CD14-positive monocyte (primary cell): Measurements from ENCODE around the gene ADI1. TPM values are rescaled to one million over a fixed set of nuclear protein-coding genes. Genes with fewer than 3 reads are reported as not detected.

Experiments used
- DNase-seq, 3 donors: peaks; one replicate each; pipeline ENCODE4 v3.0.0-alpha.2; 2011 to 2022
- H2AFZ ChIP-seq: 2 replicates; pipeline ENCODE4 v1.6.0; 2012; ENCODE audit warnings: mild to moderate bottlenecking, low read depth, low read length, inconsistent platforms; ENCODE audit not compliant: insufficient read depth, poor library complexity, severe bottlenecking
- H3K27ac ChIP-seq, 2 donors: 1 replicate in 1 of 2; 2 replicates in 1 of 2; pipeline ENCODE4 v1.5.1; 2012 to 2013; ENCODE audit warnings: low read length in 2 of 2, control low read depth in 1 of 2, inconsistent platforms in 1 of 2, low read depth in 1 of 2, mild to moderate bottlenecking in 1 of 2
- H3K27me3 ChIP-seq, 2 donors: one replicate each; pipeline versions ENCODE4 v1.6.0 to v1.6.1; 2011 to 2013; ENCODE audit warnings: low read length in 2 of 2; ENCODE audit not compliant: control insufficient read depth in 2 of 2, insufficient read depth in 2 of 2
- H3K36me3 ChIP-seq, 2 donors: replicated peaks in 1 of 2; 1 replicate in 1 of 2; 2 replicates in 1 of 2; pipeline versions ENCODE4 v1.5.1 to v1.6.1; 2012 to 2013; ENCODE audit warnings: low read length in 2 of 2, control low read depth in 1 of 2, inconsistent platforms in 1 of 2, mild to moderate bottlenecking in 1 of 2; ENCODE audit not compliant: insufficient read depth in 2 of 2, control insufficient read depth in 1 of 2
- H3K4me1 ChIP-seq, 2 donors: 1 replicate in 1 of 2; 2 replicates in 1 of 2; pipeline versions ENCODE4 v1.5.1 to v1.6.1; 2012 to 2013; ENCODE audit warnings: low read length in 2 of 2, control low read depth in 1 of 2, inconsistent platforms in 1 of 2, mild to moderate bottlenecking in 1 of 2, moderate library complexity in 1 of 2; ENCODE audit not compliant: insufficient read depth in 2 of 2, control insufficient read depth in 1 of 2
- H3K4me2 ChIP-seq: replicated peaks from 2 replicates; pipeline ENCODE3; 2012; ENCODE audit warnings: low read length, moderate library complexity, mild to moderate bottlenecking; ENCODE audit not compliant: poor library complexity, severe bottlenecking; ENCODE audit errors: extremely low read depth
- H3K4me3 ChIP-seq, 3 experiments: fragments of 200-600 bp in 1 of 3; sonication (generic) in 1 of 3; replicated peaks in 1 of 3; 1 replicate in 2 of 3; 2 replicates in 1 of 3; pipeline ENCODE4 v1.5.1; 2011 to 2013; ENCODE audit warnings: low read length in 3 of 3, mild to moderate bottlenecking in 3 of 3, control low read depth in 2 of 3, low read depth in 2 of 3, inconsistent platforms in 1 of 3, moderate library complexity in 1 of 3
- H3K79me2 ChIP-seq: 2 replicates; pipeline ENCODE4 v1.6.0; 2012; ENCODE audit warnings: mild to moderate bottlenecking, control low read depth, inconsistent platforms, low read length, moderate library complexity; ENCODE audit not compliant: insufficient read depth
- H3K9ac ChIP-seq: 2 replicates; pipeline ENCODE4 v1.6.0; 2017; ENCODE audit warnings: low read length, mild to moderate bottlenecking; ENCODE audit not compliant: insufficient read depth, poor library complexity, severe bottlenecking
- H3K9me3 ChIP-seq, 2 donors: replicated peaks in 1 of 2; 1 replicate in 1 of 2; 2 replicates in 1 of 2; pipeline versions ENCODE4 v1.5.1 to v1.6.1; 2012 to 2013; ENCODE audit warnings: low read length in 2 of 2, control low read depth in 1 of 2; ENCODE audit not compliant: control insufficient read depth in 1 of 2, insufficient read depth in 1 of 2
- H4K20me1 ChIP-seq: 2 replicates; pipeline ENCODE4 v1.6.0; 2012; ENCODE audit warnings: mild to moderate bottlenecking, low read length, control low read depth, moderate library complexity; ENCODE audit not compliant: insufficient read depth
- H3K27ac Mint-ChIP-seq, 7 donors: one replicate each; pipeline ENCODE4 v1.8.0; 2020; ENCODE audit warnings: mild to moderate bottlenecking in 7 of 7, mixed read lengths in 7 of 7, moderate library complexity in 6 of 7, inconsistent platforms in 2 of 7
- H3K27me3 Mint-ChIP-seq, 3 donors: one replicate each; pipeline ENCODE4 v1.8.0; 2021 to 2022; ENCODE audit warnings: low read depth in 3 of 3, mild to moderate bottlenecking in 3 of 3, mixed read lengths in 3 of 3, moderate library complexity in 3 of 3, inconsistent platforms in 1 of 3
- H3K36me3 Mint-ChIP-seq, 2 donors: one replicate each; pipeline ENCODE4 v1.8.0; 2020; ENCODE audit warnings: mixed read lengths in 2 of 2, inconsistent platforms in 1 of 2, mild to moderate bottlenecking in 1 of 2
- H3K4me1 Mint-ChIP-seq: one replicate; pipeline ENCODE4 v1.8.0; 2020; ENCODE audit warnings: mild to moderate bottlenecking, mixed read lengths
- H3K4me3 Mint-ChIP-seq, 2 donors: one replicate each; pipeline ENCODE4 v1.8.0; 2020; ENCODE audit warnings: mild to moderate bottlenecking in 2 of 2, mixed read lengths in 2 of 2, moderate library complexity in 1 of 2
- H3K9me3 Mint-ChIP-seq, 7 donors: one replicate each; pipeline ENCODE4 v1.8.0; 2020 to 2022; ENCODE audit warnings: mixed read lengths in 7 of 7, mild to moderate bottlenecking in 6 of 7, moderate library complexity in 6 of 7, inconsistent platforms in 2 of 7
- WGBS: methylation state at CpG from one replicate; pipeline ENCODE4 v1.1.5; 2013; ENCODE audit warnings: missing lambda C conversion rate; ENCODE audit not compliant: insufficient coverage; 5-methylcytosine and 5-hydroxymethylcytosine counted together
- intact Hi-C, 2 donors: fragments of 100-400 bp; cut with micrococcal nuclease; formaldehyde crosslinking; loops; one replicate each; pipeline versions ENCODE4 v1.15.0 to v1.15.1; 2023
- polyA plus RNA-seq, 3 donors: library from polyadenylated mRNA; depleted of rRNA in 1 of 3; unstranded in 2 of 3; stranded (reverse) in 1 of 3; fragments of 300-500 nt in 2 of 3; fragments of >200 nt in 1 of 3; fragmentation: Illumina TruSeq in 2 of 3; gene quantifications; 1 replicate in 2 of 3; 2 replicates in 1 of 3; pipeline ENCODE4 v1.2.3, GENCODE V29; 2012 to 2021
- TF ChIP-seq, protein P1 (sequence below): fragments of 200-600 bp; IDR thresholded peaks from one replicate; pipeline ENCODE4 v1.8.0; 2022; ENCODE audit warnings: antibody characterized with exemption, mild to moderate bottlenecking

ADI1 gene
- polyA plus RNA-seq, 3 donors = 30.5 to 89.1 (median 79.3) TPM

- no peaks in the 10 kb centered on the region for H3K27me3 ChIP-seq
- intact Hi-C loops = no loop called here
- H3K36me3 Mint-ChIP-seq = peaks cover 50 to 56% of the 10 kb centered on the region in 2 donors
- DNase-seq = no peak
- TF ChIP-seq, protein P1, sequence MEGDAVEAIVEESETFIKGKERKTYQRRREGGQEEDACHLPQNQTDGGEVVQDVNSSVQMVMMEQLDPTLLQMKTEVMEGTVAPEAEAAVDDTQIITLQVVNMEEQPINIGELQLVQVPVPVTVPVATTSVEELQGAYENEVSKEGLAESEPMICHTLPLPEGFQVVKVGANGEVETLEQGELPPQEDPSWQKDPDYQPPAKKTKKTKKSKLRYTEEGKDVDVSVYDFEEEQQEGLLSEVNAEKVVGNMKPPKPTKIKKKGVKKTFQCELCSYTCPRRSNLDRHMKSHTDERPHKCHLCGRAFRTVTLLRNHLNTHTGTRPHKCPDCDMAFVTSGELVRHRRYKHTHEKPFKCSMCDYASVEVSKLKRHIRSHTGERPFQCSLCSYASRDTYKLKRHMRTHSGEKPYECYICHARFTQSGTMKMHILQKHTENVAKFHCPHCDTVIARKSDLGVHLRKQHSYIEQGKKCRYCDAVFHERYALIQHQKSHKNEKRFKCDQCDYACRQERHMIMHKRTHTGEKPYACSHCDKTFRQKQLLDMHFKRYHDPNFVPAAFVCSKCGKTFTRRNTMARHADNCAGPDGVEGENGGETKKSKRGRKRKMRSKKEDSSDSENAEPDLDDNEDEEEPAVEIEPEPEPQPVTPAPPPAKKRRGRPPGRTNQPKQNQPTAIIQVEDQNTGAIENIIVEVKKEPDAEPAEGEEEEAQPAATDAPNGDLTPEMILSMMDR = no peak
- no peak overlapping the region for H2AFZ ChIP-seq
- no peak overlapping the region for H3K9ac ChIP-seq
- H3K27ac Mint-ChIP-seq = no peak overlapping the region
- H3K36me3 ChIP-seq = peaks cover 39 to 53% of the 10 kb centered on the region in 2 donors
- H3K9me3 ChIP-seq = no peaks in the 10 kb centered on the region
- H3K9me3 Mint-ChIP-seq = no peaks in the 10 kb centered on the region
- peaks cover 0 to 1% (median 0%) of the 10 kb centered on the region in 3 donors for H3K27me3 Mint-ChIP-seq
- H3K4me1 Mint-ChIP-seq = peaks cover 1% of the 10 kb centered on the region
- no peaks in the 10 kb centered on the region for H3K79me2 ChIP-seq
- H4K20me1 ChIP-seq = no peaks in the 10 kb centered on the region
- 99% methylated on average over 8 of the region's 13 CpGs for WGBS
- H3K4me3 Mint-ChIP-seq = no peak overlapping the region
- no peak overlapping the region for H3K4me2 ChIP-seq
- no peak overlapping the region for H3K4me3 ChIP-seq
- H3K4me1 ChIP-seq = no peaks in the 10 kb centered on the region
- no peak overlapping the region for H3K27ac ChIP-seq
These were observed 24.2 kb downstream of the ADI1 start for GRCh38 chr2:3494984-3495666.

- Histone ChIP-seq H3K36me3 (peaks cover 28 to 38% of the 10 kb centered on the region in 2 donors), H2AFZ (no peak overlapping the region), H4K20me1 (no peaks in the 10 kb centered on the region), H3K4me2 (no peak overlapping the region), H3K9me3 (no peaks in the 10 kb centered on the region), H3K4me1 (no peaks in the 10 kb centered on the region), H3K9ac (no peak overlapping the region), H3K4me3 (no peak overlapping the region), H3K27me3 (no peaks in the 10 kb centered on the region), H3K27ac (no peak overlapping the region), H3K79me2 (no peaks in the 10 kb centered on the region)
- no peak overlapping the region for H3K4me3 Mint-ChIP-seq
- H3K9me3 Mint-ChIP-seq = no peaks in the 10 kb centered on the region
- intact Hi-C loops = no loop called here
- 67% methylated on average over 2 of the region's 10 CpGs for WGBS
- H3K27ac Mint-ChIP-seq = peak overlapping the region in 2 of 7 donors; percentile 7 to 77
- peaks cover 0 to 1% (median 0%) of the 10 kb centered on the region in 3 donors for H3K27me3 Mint-ChIP-seq
- no peak for DNase-seq
- peaks cover 35 to 40% of the 10 kb centered on the region in 2 donors for H3K36me3 Mint-ChIP-seq
- TF ChIP-seq, protein P1 = no peak
- H3K4me1 Mint-ChIP-seq = peaks cover 1% of the 10 kb centered on the region
These were observed 25.7 kb downstream of the ADI1 start for GRCh38 chr2:3493615-3494007.
